Activated CD4-positive, alpha-beta memory T cell treated with anti-CD3 and anti-CD28 coated beads, Interleukin-2, amount 10 ng/mL, durations not matched to agents 7 days and 5 days (primary cell): ENCODE data around the gene TNNT2. TPM values are rescaled to one million over a fixed set of nuclear protein-coding genes. Genes with fewer than 3 reads are reported as not detected.

ENCODE experiments used
- CTCF ChIA-PET: fragments of 350-600 bp; sonication (Branson Sonifier 250); formaldehyde crosslinking; loops from one replicate; lab custom pipeline; 2021; ENCODE audit warnings: antibody characterized with exemption, inconsistent platforms; lab: Charles Lee
- POLR2A ChIA-PET: fragments of 350-600 bp; sonication (Branson Sonifier 250); formaldehyde crosslinking; loops from one replicate; lab custom pipeline; 2021; ENCODE audit warnings: antibody characterized with exemption; lab: Charles Lee
- DNase-seq: peaks from one replicate; pipeline ENCODE4 v3.0.0-alpha.2; 2020
- H3K27ac Mint-ChIP-seq: one replicate; pipeline ENCODE4 v1.8.0; 2021; ENCODE audit warnings: mild to moderate bottlenecking, mixed read lengths
- H3K27me3 Mint-ChIP-seq: one replicate; pipeline ENCODE4 v1.8.0; 2021; ENCODE audit warnings: mixed read lengths
- H3K36me3 Mint-ChIP-seq: one replicate; pipeline ENCODE4 v1.8.0; 2021; ENCODE audit warnings: low read depth, mixed read lengths
- H3K4me1 Mint-ChIP-seq: one replicate; pipeline ENCODE4 v1.8.0; 2021; ENCODE audit warnings: mixed read lengths
- H3K4me3 Mint-ChIP-seq: one replicate; pipeline ENCODE4 v1.8.0; 2021; ENCODE audit warnings: mild to moderate bottlenecking, mixed read lengths
- H3K9me3 Mint-ChIP-seq: one replicate; pipeline ENCODE4 v1.8.0; 2021; ENCODE audit warnings: mixed read lengths
- total RNA-seq, 2 experiments: library from RNA; stranded (reverse); gene quantifications; one replicate each; pipeline ENCODE4 v1.2.3, GENCODE V29; 2021

TNNT2 gene
- total RNA-seq, 2 experiments from 2014 or later: not detected

DNA sequence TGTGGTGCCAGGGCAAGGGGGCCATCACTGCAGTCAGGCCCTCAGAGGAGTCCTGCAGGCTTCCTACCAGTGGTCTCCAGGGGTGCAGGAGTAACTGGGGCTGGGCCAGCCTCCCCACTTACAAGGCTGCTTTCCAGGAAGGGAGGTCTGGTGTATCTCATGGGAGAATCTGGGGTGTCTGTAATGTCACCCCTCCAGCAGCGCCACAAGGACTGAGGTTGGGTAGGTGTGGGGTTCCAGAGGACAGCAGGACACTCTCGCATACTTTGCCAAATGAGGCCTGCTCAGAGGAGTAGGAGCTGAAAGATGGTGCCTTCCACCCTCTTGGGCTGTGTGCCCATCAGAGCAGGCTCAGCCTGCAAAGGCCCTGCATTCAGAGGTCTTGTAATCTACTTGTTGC is 46.9 kb downstream of the TNNT2 start:
- DNase-seq: no peak
- Mint-ChIP-seq H3K27ac (no peak overlapping the region), H3K36me3 (no peaks in the 10 kb centered on the region), H3K4me1 (no peaks in the 10 kb centered on the region), H3K4me3 (no peak overlapping the region), H3K27me3 (peaks cover 11% of the 10 kb centered on the region), H3K9me3 (no peaks in the 10 kb centered on the region)
- ChIA-PET CTCF (no interaction called here), POLR2A (no interaction called here)

DNA sequence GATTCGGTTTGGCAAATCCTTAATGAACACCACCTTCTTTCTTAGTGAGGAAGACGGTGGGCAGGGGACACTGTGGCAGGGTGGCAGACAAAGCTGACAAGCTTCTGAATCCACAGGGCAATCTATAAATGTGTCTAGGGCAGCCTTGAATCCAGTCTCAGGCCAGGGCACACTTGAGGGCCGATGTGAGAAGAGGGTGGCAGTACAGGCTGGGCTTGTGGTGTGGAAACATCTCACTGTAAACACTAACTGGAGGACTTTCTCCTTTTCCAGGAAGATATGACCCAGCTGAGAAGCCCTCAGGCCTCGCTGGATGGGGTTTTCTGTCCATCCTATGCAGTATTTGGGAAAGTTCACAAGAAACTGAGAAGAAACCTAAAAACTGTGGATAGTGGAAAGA is 47.7 kb downstream of the TNNT2 start:
- peaks cover 5% of the 10 kb centered on the region for H3K27me3 Mint-ChIP-seq
- no peaks in the 10 kb centered on the region for H3K36me3 Mint-ChIP-seq
- CTCF ChIA-PET: no interaction called here
- H3K9me3 Mint-ChIP-seq: no peaks in the 10 kb centered on the region
- no peaks in the 10 kb centered on the region for H3K4me1 Mint-ChIP-seq
- POLR2A ChIA-PET: no interaction called here
- H3K27ac Mint-ChIP-seq: no peak overlapping the region
- no peak overlapping the region for H3K4me3 Mint-ChIP-seq
- no peak for DNase-seq

DNA sequence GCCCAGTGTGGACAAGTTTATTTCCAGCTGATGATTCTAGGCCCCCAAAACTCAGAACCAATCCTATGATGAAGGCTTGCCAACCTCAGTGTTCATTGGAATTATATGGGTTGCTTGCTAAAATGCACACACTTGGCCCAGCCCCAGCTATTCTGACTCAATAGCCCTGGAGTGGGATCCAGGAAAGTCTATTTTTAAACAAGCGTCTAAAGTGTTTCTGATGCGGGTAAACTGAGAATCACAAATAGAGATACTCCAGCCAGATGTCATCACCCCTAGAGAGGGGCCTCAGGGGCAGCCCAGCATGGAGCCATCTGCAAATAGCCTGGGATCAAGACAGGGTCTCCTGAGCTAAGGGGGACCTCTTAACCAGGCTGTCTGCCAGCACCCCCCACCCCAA is 48.2 kb downstream of the TNNT2 start:
- H3K27me3 Mint-ChIP-seq: peaks cover 5% of the 10 kb centered on the region

DNA sequence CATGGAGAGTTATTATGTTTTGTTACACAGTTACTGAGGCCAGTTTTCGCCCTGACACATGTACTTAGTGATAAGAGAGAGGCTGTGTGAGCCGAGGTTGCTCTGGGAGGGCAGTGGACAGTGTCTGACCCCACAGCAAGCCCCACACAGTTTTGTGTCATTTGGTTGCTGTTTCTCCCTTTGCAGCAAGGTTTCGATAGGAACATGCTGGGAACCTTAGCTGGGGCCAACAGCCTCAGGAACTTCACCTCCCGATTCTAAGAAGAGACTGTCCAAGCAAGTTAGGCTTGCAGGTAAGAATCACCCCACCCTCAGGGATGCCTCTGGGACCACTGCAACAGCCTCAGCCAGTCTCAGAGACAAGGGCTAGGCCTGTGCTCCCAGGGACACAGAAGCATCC is 48.9 kb downstream of the TNNT2 start:
- Mint-ChIP-seq H3K9me3 (no peaks in the 10 kb centered on the region), H3K27ac (no peak overlapping the region), H3K27me3 (peaks cover 5% of the 10 kb centered on the region), H3K4me1 (no peaks in the 10 kb centered on the region), H3K4me3 (no peak overlapping the region), H3K36me3 (no peaks in the 10 kb centered on the region)
- CTCF ChIA-PET: no interaction called here
- POLR2A ChIA-PET: no interaction called here
- no peak for DNase-seq

More for the DNA sequence above, 48.2 kb downstream of the TNNT2 start:
- ChIA-PET POLR2A (no interaction called here), CTCF (no interaction called here)
- no peak for DNase-seq
- no peaks in the 10 kb centered on the region for H3K9me3 Mint-ChIP-seq
- no peak overlapping the region for H3K4me3 Mint-ChIP-seq
- H3K4me1 Mint-ChIP-seq: no peaks in the 10 kb centered on the region
- H3K27ac Mint-ChIP-seq: no peak overlapping the region
- H3K36me3 Mint-ChIP-seq: no peaks in the 10 kb centered on the region

DNA sequence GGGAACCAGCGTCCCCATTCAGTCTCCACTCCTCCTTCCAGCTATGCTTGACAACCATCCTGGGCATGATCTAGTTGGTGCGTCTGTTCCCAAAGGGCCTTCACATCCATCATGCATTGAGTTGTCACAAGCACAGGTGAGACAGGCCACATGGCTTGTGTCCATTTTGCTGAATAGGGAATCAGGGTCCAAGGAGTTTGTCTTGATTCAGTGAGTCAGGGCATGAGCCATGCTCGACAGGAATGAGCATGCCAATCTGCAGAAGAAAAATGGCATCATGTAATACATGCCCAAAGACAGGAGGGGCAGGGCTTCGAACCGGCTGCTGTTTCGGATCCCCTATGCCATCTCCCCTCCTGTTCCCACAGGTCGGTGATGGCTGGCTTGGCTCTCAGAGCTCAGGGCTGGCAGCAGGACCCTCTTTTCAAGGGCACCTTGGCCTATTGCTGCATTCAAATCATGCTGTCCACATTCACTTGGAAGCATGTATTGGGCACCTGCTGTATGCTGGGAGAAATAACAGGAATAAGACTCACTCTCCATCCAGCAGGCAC is 49.7 kb downstream of the TNNT2 start:
- Mint-ChIP-seq H3K4me1 (no peaks in the 10 kb centered on the region), H3K27me3 (peaks cover 5% of the 10 kb centered on the region), H3K4me3 (no peak overlapping the region), H3K36me3 (no peaks in the 10 kb centered on the region), H3K27ac (no peak overlapping the region), H3K9me3 (no peaks in the 10 kb centered on the region)
- ChIA-PET POLR2A (no interaction called here), CTCF (no interaction called here)
- no peak for DNase-seq

DNA sequence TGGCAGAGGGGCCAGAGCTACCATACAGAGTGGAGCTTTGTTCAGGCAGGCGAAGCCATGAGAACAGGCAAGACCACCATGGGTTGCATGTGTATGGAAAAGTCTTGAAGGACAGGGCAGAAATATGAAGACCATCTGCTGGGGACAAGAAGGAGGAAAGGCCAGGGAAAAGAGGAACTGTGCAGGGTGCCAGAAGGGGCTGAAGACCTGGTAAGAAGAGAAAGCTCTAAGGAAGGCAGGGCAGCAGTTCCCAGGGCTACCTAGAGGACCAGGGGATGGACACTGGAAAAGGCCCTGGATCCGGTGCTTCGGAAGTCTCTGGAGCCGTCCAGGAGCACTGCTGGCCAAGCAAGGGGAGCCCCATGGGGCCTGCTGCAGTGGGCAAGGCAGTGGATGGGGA is 50.8 kb downstream of the TNNT2 start:
- Mint-ChIP-seq H3K9me3 (no peaks in the 10 kb centered on the region), H3K36me3 (no peaks in the 10 kb centered on the region), H3K27me3 (peaks cover 5% of the 10 kb centered on the region), H3K4me3 (no peak overlapping the region), H3K4me1 (no peaks in the 10 kb centered on the region), H3K27ac (no peak overlapping the region)
- ChIA-PET CTCF (interaction anchor here (0.5 to 1.5 kb wide), 2 partner anchors 11 to 376 kb away, joined by 3 read pairs; no protein-coding TSS in a partner anchor), POLR2A (no interaction called here)
- DNase-seq: no peak

DNA sequence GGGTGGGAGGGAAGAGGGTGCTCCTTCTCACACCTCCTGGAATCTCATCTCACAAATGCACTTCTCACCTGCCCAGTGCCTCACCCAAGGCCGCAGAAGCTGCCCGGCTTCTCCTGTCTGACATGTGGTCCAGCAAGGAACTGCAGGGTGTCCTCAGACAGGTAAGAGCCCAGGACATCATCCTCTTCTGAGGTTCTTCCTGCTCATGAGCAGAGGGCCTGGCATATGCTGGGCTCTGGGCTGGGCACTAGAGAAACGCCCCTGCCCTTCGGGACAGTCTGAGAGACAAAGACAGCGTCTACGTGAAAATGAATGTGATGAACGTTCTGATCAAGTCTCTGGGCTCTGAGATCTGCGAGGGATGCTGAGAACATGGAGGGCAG is 51.8 kb downstream of the TNNT2 start:
- ChIA-PET POLR2A (no interaction called here), CTCF (interaction anchor here (1.5 kb wide), 1 partner anchor 10 kb away, joined by 3 read pairs; no protein-coding TSS in a partner anchor)
- no peak for DNase-seq
- H3K9me3 Mint-ChIP-seq: no peaks in the 10 kb centered on the region
- peaks cover 5% of the 10 kb centered on the region for H3K27me3 Mint-ChIP-seq
- no peak overlapping the region for H3K4me3 Mint-ChIP-seq
- no peaks in the 10 kb centered on the region for H3K36me3 Mint-ChIP-seq
- H3K27ac Mint-ChIP-seq: no peak overlapping the region
- no peaks in the 10 kb centered on the region for H3K4me1 Mint-ChIP-seq

DNA sequence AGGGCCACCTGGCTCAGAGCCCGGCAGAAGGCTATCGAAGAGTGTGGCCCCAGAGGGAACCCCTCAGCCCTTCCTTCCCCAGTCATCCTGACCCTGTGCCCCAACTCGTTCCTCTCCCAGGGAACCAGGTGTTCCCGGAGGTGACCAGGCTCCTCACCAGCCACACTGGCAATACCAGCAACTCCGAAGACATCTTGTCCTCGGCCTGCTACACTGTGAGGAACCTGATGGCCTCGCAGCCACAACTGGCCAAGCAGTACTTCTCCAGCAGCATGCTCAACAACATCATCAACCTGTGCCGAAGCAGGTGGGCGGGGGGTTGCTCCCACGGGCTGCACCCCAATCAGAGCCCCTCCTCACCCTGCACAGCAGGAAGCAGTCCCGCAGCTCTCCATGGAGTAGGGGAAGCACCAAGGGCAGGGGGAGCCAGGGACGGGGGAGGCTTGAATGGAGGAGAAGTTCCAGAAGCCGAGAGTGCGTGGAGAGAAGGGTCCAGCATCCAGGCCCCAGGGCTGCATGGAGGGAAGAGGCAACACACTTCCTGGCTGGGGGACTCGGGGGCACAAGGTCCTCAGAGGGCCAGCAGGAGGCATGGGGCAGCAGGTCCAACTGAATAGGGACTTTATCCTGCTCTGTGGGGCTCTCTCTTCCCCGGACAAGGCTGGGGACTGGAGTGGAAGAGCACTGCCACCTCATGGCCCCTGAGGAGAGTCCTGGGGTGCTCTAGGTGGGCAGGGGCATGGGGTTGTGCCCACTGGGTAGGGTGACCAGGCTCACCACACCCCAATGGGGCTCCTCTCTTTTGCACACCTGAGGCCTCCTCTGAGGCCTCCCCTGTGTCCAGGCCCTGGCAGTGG is 52.4 kb downstream of the TNNT2 start:
- H3K9me3 Mint-ChIP-seq: no peaks in the 10 kb centered on the region
- CTCF ChIA-PET: no interaction called here

DNA sequence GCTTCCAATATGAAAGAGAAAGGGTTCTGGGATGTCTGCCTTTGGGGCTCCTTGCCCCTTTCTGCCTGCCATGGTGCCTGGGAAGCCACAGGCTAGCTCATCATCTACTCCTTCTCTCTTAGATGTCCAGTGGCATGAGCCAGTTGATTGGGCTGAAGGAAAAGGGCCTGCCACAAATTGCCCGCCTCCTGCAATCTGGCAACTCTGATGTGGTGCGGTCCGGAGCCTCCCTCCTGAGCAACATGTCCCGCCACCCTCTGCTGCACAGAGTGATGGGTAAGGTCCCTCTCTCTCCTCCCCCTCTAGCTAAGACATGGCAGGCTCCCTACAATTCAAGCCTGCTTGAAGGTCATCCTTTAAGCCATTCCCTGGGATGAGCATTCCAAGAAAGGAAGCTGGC is 53.2 kb downstream of the TNNT2 start:
- H3K4me3 Mint-ChIP-seq: no peak overlapping the region
- no peaks in the 10 kb centered on the region for H3K4me1 Mint-ChIP-seq
- no peak overlapping the region for H3K27ac Mint-ChIP-seq
- H3K36me3 Mint-ChIP-seq: no peaks in the 10 kb centered on the region
- no peaks in the 10 kb centered on the region for H3K9me3 Mint-ChIP-seq
- DNase-seq: no peak
- CTCF ChIA-PET: no interaction called here
- POLR2A ChIA-PET: no interaction called here
- peaks cover 5% of the 10 kb centered on the region for H3K27me3 Mint-ChIP-seq

More for the DNA sequence above, 52.4 kb downstream of the TNNT2 start:
- Mint-ChIP-seq H3K27me3 (peaks cover 5% of the 10 kb centered on the region), H3K36me3 (no peaks in the 10 kb centered on the region), H3K27ac (no peak overlapping the region), H3K4me1 (no peaks in the 10 kb centered on the region), H3K4me3 (no peak overlapping the region)
- DNase-seq: no peak
- POLR2A ChIA-PET: no interaction called here

DNA sequence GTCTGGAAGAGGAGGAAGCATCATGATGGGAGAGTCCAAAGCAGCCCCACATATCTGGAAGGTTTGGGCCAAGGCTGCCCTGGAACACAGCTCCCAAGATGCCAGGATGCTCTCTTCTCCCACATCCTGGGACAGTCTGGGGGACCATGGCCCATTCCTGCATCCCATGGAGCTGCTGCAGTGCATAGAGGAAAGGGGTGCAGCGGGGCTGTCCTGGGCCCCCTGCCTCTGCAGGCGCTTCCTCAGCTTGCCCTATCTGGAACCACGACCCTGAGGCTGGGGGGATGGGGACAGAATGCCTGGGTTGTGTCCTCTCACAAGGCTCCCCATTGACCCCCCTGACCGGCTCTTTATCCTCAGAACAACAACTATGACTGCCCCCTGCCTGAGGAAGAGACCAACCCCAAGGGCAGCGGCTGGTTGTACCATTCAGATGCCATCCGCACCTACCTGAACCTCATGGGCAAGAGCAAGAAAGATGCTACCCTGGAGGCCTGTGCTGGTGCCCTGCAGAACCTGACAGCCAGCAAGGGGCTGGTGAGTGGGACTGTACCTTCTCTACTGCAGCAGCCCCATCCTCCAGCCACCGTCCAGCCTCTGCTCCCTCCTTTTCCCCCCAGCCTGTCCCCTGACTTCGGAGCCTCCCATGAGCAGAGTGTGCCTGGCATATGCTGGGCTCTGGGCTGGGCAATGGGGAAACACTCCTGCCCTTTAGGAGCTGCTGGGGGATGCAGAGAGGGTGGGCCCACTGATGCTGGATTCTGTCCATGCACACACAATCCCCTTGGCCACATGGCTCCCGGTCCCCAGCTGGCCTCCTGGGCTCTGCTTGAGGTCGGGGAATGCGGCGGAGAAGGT is 54.6 kb downstream of the TNNT2 start:
- DNase-seq: no peak
- no peak overlapping the region for H3K27ac Mint-ChIP-seq
- ChIA-PET CTCF (no interaction called here), POLR2A (no interaction called here)
- H3K36me3 Mint-ChIP-seq: no peaks in the 10 kb centered on the region
- H3K4me3 Mint-ChIP-seq: no peak overlapping the region
- H3K4me1 Mint-ChIP-seq: no peaks in the 10 kb centered on the region
- H3K27me3 Mint-ChIP-seq: peaks cover 5% of the 10 kb centered on the region
- H3K9me3 Mint-ChIP-seq: no peaks in the 10 kb centered on the region

DNA sequence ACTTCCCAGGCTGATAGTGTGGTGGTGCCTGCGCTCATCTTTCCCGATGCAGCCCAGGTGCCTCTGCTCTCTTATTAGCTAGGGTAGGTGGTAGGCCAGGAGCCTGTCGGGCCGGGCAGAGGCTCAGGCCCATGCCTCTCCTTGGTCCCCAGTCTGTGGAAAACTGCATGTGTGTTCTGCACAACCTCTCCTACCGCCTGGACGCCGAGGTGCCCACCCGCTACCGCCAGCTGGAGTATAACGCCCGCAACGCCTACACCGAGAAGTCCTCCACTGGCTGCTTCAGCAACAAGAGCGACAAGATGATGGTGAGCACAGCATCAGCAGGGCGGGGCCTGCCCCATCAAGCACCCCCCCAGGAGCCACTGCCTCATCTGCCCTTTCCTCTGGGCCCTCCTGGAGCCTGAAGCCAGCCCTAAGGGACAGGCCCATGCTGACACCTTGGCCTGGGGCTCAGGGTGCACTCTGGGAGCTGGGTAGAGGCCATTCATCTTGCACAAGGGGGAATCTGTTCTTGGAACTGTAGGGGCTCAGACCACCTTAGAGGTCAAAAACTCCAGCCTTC is 55.6 kb downstream of the TNNT2 start:
- Mint-ChIP-seq H3K9me3 (no peaks in the 10 kb centered on the region), H3K36me3 (no peaks in the 10 kb centered on the region), H3K27me3 (peaks cover 5% of the 10 kb centered on the region), H3K4me1 (no peaks in the 10 kb centered on the region), H3K4me3 (no peak overlapping the region), H3K27ac (no peak overlapping the region)
- ChIA-PET POLR2A (no interaction called here), CTCF (no interaction called here)
- no peak for DNase-seq

DNA sequence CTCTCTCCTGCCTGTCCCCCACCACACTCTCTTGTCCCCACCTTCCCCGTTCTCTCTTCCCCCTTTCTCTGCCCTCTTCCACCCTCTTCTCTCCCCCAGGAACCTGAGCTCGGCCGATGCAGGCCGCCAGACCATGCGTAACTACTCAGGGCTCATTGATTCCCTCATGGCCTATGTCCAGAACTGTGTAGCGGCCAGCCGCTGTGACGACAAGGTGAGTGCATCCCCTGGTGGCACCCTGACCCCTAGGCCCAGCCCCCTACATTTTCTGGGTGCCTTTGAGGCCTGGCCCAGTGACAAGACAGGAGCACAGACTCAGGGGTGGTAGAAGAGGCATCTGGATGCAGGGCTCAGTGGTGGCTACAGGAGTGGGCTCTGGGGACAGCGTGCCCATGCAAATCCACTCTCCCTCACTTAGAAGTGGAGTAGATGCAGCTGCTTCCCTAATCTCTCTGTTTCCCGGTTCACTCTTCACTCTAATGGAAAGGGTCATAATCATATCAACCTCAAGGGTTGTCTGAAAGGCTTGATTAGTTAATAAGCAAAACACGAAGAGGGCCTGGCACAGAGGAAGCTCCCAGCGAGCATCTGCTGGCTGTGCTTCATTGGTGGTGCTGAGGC is 57.2 kb downstream of the TNNT2 start:
- Mint-ChIP-seq H3K4me1 (no peaks in the 10 kb centered on the region), H3K36me3 (no peaks in the 10 kb centered on the region), H3K9me3 (no peaks in the 10 kb centered on the region), H3K27ac (no peak overlapping the region), H3K27me3 (peaks cover 3% of the 10 kb centered on the region), H3K4me3 (no peak overlapping the region)
- POLR2A ChIA-PET: no interaction called here
- no peak for DNase-seq
- CTCF ChIA-PET: no interaction called here

DNA sequence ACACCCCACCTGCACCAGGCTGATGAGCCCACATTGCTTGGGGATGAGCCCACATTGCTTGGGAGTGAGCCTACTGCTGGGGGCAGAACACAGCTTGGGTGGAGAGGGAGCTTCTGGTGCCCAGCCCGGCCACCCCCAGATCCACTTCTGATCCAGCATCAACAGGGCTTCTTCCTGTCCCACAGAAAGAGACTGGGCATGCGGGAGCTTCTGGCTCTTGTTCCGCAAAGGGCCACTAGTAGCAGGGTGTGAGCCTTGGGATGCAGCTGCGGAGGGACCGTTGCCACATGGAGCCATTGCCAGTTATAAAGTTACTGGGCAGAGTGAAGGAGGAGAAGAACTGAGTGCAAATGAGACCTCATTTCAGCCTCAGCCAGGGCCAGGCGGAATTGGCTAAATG is 57.8 kb downstream of the TNNT2 start:
- Mint-ChIP-seq H3K36me3 (no peaks in the 10 kb centered on the region), H3K9me3 (no peaks in the 10 kb centered on the region), H3K4me3 (no peak overlapping the region), H3K27me3 (peaks cover 7% of the 10 kb centered on the region), H3K4me1 (no peaks in the 10 kb centered on the region), H3K27ac (no peak overlapping the region)
- CTCF ChIA-PET: no interaction called here
- DNase-seq: no peak
- POLR2A ChIA-PET: no interaction called here
